ENCODE data around the gene MAF.

GRCh38 chr16:79573884-79574283, 26.7 kb downstream of the MAF start:
- TF ChIP-seq CTCF (IDR thresholded peaks at IDR 0.05) (no peak), ARID4B (CRISPR knock-in tag; IDR thresholded peaks at IDR 0.05; ENCODE audit: borderline replicate concordance) (no peak), ZNF512 (CRISPR knock-in tag; IDR thresholded peaks at IDR 0.05; ENCODE audit: borderline replicate concordance) (no peak)
